Hematopoietic multipotent progenitor cell treated with erythropoietin and hydrocortisone succinate and interleukin-3 and kit ligand, for 8 days (in vitro differentiated cells): ENCODE measurements around the gene TAF10.
A peak's percentile ranks its signal among the peaks of the same experiment; 100 is the strongest.

ENCODE experiments used
- DNase-seq: peaks from one replicate; pipeline ENCODE4 v3.0.0-alpha.2; 2015

The TAF10 gene

DNA sequence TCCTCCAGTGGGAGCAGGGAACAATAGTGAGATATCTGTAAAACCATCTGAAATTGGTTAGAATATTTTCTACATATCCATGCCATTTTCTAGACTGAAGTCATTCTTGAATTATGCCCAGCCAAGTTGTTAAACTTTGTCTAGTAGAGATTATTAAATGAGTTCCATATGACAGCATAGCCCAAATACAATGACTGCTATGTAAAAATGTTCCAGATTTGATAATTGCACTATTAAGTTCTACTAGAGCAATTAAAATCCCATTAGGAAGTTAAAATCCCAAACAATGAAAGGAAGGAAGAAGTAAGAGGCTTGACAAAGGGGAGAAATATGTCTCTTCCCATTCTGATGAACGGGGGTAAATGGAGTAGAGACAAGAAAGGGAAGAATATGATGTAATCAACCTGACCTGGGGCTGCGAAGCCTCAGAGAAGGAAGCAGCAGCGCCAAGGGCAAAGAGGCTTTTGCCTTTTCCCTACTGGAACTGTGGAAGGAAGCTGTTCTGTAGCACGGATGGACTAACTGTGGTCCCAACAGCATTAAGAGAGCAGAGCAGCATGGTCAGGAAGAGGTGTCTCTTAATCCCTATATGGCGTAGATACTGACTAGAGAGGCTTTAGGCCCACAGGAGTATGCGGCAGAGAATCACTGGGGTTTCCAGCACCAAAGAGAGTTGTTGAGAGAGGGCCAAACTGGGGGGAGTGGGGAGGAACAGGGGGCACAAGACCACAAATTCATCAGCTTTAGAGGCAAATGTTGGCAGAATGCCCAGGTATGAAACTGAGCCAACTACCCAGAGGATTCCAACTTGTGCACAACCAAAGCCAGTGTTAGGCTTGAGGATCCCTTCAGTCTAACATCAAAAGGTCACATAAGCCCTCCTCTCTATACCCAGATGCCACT is 35.3 kb downstream of the TAF10 start:
- DNase-seq: peak; percentile 61

- DNase-seq: no peak
Observed at GRCh38 chr11:6574816-6575715, 37.0 kb downstream of the TAF10 start.

DNA sequence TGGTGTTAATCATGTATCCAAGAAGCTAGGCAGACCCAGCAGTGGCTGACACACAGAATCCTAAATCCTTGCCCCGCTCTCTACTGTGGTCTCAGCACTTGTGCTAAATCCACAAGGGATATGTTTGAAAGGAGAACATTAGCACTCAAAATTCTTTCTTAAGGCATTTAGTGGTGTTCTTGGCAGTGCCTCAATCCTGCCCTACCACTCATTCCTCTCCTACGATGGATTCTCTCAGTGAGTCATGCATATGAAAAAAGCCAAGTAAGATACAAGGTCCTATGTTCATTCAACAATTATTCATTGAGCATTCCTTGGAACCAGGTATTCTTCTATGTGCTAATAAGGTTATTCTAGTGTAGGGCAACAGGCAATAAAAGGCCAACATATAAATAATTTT is 39.8 kb downstream of the TAF10 start:
- DNase-seq: no peak

- no peak for DNase-seq
Observed at GRCh38 chr11:6571434-6572008, 40.5 kb downstream of the TAF10 start.

- no peak for DNase-seq
Observed at GRCh38 chr11:6570691-6571427, 41.2 kb downstream of the TAF10 start.

DNA sequence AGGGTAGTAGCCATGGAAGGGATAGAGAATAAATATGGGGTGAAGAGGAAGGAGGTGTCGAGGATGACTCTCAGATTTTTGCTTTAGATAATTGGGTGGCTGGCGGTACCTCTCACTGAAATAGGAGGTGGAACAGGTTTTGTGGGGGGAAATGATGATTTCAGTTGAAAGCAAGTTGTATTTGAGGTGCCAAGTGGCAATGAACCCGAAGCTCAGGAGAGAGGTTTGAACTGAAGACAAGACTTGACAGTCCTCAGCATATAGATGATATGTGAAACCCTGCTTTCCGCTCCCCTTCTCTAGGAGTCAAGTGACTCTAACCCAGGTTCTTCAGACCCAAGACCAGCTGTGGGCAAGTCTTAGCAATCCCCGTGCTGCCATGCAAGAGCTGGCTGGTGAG is 42.3 kb downstream of the TAF10 start:
- no peak for DNase-seq

DNA sequence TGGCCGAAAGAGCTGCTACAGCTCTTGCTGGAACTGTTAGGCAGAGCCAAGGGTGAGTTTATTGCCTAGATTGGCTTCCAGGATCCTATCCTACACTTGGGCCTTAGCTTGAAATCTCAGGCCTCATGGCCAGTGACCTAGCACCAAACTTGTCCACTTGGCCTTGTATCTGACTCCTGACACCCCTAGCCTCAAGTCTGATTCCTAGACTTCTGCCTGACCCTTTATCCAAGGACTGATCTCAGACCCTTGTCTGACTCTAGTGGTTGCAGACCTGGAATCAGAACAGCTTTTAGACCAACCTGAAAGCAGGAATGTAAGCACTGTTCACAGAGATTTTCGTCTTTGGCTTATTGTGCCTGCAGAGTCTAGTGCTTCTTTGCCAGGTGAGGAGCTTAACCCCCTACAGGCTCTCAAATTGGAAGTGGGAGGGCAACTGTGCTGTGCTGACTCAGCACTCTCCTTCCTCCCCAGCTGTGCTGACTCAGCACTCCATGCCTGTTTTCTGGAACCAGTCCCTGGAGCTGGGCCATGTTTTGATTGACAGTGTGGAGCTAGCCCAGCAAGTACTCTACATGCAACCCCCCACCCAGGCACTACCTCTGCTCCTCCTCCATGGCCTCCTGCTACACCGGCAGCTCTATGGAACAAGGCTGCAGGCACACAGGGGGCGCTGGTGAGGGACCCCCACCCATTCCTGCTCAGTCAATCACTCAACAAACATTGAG is 43.7 kb downstream of the TAF10 start:
- peak; percentile 83 for DNase-seq

GRCh38 chr11:6567371-6567745 is 44.7 kb downstream of the TAF10 start:
- no peak for DNase-seq

- no peak for DNase-seq
Observed at GRCh38 chr11:6566704-6567370, 45.2 kb downstream of the TAF10 start.

DNA sequence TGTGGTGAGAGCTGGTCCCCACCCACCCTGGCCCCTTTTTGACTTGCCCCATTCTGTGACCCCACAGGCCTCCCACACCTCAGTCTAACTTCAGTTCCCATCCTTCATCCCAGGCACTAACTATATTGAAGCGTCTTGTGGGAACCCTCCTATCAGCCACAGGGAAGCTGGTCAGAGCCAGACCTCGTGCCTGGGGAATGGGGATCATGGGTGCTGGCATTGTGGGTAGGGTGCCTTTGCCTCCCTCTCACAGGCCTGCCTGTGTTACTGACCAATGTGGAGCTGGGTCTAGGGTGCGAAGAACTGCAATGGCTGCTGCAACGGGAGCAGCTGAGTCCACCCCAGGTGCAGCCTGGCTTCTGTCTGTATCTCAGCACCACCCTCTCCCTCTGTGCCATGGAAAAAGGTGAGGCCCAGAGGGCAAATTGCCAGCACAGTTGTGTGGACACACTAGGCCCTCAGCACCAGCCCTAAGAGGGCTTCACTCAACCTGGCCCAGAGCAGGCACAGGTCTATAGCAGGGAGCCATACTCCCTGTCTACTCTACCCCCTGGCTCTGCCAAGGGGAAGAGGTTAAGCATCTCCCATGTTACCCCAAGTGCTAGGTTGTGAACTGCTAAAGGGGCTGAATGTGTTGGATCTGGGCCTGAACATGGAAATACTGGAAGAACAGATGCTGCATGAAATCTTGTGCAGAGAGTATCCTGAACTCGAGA is 45.9 kb downstream of the TAF10 start:
- DNase-seq: no peak

GRCh38 chr11:6565325-6565724 is 46.7 kb downstream of the TAF10 start:
- DNase-seq: no peak

DNA sequence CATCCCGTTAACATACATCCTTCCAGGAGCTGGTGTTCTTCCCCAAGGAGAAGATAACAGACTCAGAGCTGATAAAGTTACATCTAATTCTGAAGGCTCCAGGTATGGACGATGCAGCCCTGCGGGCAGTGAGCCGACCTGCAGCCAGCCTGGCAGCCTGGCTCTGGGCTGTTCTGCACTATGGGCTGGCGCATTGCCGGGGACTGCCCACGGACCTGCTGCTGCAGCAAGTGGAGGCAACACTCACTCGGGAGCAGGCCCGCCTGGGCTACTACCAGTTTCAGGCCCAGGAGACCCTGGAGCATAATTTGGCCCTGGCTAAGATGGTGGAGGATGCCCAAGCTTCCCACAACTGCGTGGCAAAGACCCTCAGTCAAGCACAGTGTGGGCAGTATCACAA is 48.3 kb downstream of the TAF10 start:
- no peak for DNase-seq

DNA sequence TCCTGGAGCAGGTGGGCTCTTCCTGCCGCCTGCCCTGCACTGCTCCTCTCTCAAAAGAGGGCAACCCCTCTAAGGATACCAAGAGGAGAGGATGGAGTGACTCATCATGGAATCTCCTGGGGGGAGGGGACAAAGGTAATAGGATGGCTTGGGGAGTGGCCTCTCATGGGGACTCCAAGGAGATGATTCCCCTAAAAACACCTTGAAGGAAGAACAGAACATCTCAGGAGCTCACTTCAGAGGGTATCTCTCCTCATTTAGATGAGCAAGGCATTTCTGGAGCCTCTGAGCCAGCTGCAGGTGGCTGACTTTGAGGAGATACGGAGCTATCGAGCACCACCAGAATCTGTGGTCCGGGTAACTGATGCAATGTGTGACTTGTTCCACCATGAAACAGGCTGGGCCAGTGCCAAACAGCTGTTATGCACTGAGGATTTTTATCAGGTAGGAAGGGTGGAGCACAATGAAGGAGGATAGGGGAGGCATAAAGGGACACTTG is 48.8 kb downstream of the TAF10 start:
- DNase-seq: peak; percentile 86

DNA sequence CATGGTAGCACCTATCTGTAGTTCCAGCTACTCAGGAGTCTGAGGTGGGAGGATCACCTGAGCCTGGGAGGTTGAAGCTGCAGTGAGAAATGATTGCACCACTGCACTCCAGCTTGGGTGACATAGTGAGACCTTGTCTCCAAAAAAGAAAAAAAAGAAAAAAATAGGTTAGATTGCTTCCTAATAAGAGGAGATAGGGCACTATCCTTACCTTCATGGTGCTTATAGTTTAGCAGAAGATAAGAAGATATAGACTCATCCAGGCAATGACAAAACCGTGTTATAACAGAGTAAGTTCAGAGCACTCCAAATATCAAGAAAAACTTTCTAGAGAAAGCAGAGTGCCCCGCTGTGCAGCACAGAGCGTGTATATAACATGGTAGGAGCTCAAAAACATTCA is 50.7 kb downstream of the TAF10 start:
- no peak for DNase-seq
